ENCODE data around the gene DMGDH. TPM values are rescaled to one million over a fixed set of nuclear protein-coding genes. Genes with fewer than 3 reads are reported as not detected.

Gene DMGDH
- total RNA-seq, 1 donor: not detected

- Histone ChIP-seq H3K27me3 (ENCODE audit: insufficient read depth, low read length) (no peaks in the 10 kb centered on the region), H3K9me3 (ENCODE audit: low read depth, low read length) (no peaks in the 10 kb centered on the region), H3K4me1 (ENCODE audit: insufficient read depth, low read length) (no peaks in the 10 kb centered on the region), H3K4me3 (ENCODE audit: low read length) (no peak overlapping the region)
Measured at GRCh38 chr5:79008362-79008761, 61.1 kb downstream of the DMGDH start.

DNA sequence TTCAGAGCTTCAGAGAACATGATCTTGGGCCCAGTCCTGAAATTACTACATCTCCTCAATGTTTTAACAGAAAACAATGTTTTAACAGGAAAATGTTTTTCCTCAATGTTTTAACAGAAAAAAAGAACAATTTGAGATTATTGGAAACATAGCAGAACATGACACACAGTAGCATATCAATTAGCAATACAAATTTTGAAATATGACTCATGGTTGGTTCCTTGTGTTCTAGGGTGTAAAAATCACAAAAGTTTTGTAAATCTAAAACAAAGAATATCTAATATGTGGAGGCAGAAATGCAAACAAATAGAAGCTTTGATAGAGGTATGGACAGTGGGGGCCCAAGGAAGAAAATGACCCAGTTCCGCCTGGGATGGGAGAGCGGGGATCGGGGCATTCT is 61.6 kb downstream of the DMGDH start:
- Histone ChIP-seq H3K27me3 (ENCODE audit: insufficient read depth, low read length) (no peaks in the 10 kb centered on the region), H3K9me3 (ENCODE audit: low read depth, low read length) (no peaks in the 10 kb centered on the region), H3K4me3 (ENCODE audit: low read length) (no peak overlapping the region), H3K4me1 (ENCODE audit: insufficient read depth, low read length) (no peaks in the 10 kb centered on the region)

GRCh38 chr5:79005936-79006631 is 63.4 kb downstream of the DMGDH start:
- no peaks in the 10 kb centered on the region for H3K4me1 ChIP-seq (ENCODE audit: insufficient read depth, low read length)
- peaks cover 6% of the 10 kb centered on the region for H3K27me3 ChIP-seq (ENCODE audit: insufficient read depth, low read length)
- no peak overlapping the region for H3K4me3 ChIP-seq (ENCODE audit: low read length)
- H3K9me3 ChIP-seq (ENCODE audit: low read depth, low read length): no peaks in the 10 kb centered on the region

- no peaks in the 10 kb centered on the region for H3K9me3 ChIP-seq (ENCODE audit: low read depth, low read length)
- H3K4me1 ChIP-seq (ENCODE audit: insufficient read depth, low read length): no peaks in the 10 kb centered on the region
- H3K27me3 ChIP-seq (ENCODE audit: insufficient read depth, low read length): peaks cover 6% of the 10 kb centered on the region
- no peak overlapping the region for H3K4me3 ChIP-seq (ENCODE audit: low read length)
Measured at GRCh38 chr5:79005151-79005550, 64.3 kb downstream of the DMGDH start.

DNA sequence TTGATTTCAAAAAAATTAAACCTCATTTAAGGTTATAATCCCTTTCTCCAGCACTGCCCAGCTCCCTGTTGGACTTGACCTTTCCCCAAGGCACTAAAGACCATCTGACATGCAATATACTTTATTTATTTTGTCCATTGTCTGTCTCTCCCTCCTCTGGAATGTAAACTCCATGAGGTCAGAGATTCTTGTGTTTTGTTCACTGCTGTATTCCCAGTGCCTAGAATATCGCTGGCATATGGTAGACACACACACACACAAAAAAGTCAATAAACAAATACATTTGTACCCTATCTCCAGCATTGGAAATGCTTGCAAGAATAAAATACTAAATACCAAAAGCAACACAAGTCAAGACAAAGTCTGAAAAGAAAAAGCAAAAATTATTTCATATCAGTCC is 67.1 kb downstream of the DMGDH start:
- Histone ChIP-seq H3K9me3 (ENCODE audit: low read depth, low read length) (no peaks in the 10 kb centered on the region), H3K27me3 (ENCODE audit: insufficient read depth, low read length) (peaks cover 10% of the 10 kb centered on the region), H3K4me1 (ENCODE audit: insufficient read depth, low read length) (no peaks in the 10 kb centered on the region), H3K4me3 (ENCODE audit: low read length) (no peak overlapping the region)

DNA sequence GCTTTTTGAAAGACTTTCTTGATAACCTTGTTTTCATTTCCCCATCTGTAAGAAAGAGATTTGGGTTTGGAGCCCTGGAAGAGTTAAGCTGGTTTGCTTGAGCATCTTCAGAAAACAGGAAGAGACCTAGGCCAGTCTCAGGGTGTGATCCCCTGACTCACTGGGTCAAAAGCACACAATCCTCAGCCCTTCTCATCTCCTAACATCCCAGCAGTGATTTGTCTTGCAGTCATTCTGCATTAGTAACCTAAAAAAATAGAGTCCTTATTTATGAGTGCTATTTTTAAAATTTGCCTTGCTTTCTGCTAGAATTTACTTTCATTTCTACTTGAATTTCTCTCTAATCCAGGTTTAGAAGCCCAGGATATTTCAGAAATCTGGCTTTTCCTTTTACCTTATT is 68.0 kb downstream of the DMGDH start:
- Histone ChIP-seq H3K27me3 (ENCODE audit: insufficient read depth, low read length) (peaks cover 10% of the 10 kb centered on the region), H3K4me3 (ENCODE audit: low read length) (no peak overlapping the region), H3K4me1 (ENCODE audit: insufficient read depth, low read length) (no peaks in the 10 kb centered on the region), H3K9me3 (ENCODE audit: low read depth, low read length) (no peaks in the 10 kb centered on the region)

DNA sequence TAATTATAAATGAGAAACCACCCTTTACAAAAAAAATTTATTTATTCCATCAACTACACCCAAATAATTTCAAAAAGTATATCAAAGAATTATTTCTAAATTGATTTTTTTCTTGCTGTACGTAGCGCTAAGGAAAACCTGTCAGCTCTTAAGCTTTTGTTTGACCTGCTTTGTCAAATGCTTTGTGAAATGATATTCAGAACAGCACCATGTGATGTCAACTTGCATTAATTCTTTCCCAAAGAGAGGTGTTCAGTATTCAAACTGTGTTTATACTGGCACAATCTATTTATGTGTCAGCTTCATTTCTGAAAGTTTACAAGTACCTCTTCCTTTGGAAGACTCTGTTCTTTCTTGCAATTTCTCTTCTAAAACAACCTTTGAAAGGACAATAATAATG is 72.4 kb downstream of the DMGDH start:
- Histone ChIP-seq H3K4me3 (ENCODE audit: low read length) (no peak overlapping the region), H3K9me3 (ENCODE audit: low read depth, low read length) (no peaks in the 10 kb centered on the region), H3K27me3 (ENCODE audit: insufficient read depth, low read length) (peaks cover 4% of the 10 kb centered on the region), H3K4me1 (ENCODE audit: insufficient read depth, low read length) (no peaks in the 10 kb centered on the region)

GRCh38 chr5:78995521-78996007 is 73.9 kb downstream of the DMGDH start:
- Histone ChIP-seq H3K4me3 (ENCODE audit: low read length) (no peak overlapping the region), H3K9me3 (ENCODE audit: low read depth, low read length) (no peaks in the 10 kb centered on the region), H3K27me3 (ENCODE audit: insufficient read depth, low read length) (peaks cover 4% of the 10 kb centered on the region), H3K4me1 (ENCODE audit: insufficient read depth, low read length) (no peaks in the 10 kb centered on the region)

- Histone ChIP-seq H3K9me3 (ENCODE audit: low read depth, low read length) (no peaks in the 10 kb centered on the region), H3K27me3 (ENCODE audit: insufficient read depth, low read length) (peaks cover 3% of the 10 kb centered on the region), H3K4me3 (ENCODE audit: low read length) (no peak overlapping the region), H3K4me1 (ENCODE audit: insufficient read depth, low read length) (no peaks in the 10 kb centered on the region)
Measured at GRCh38 chr5:78993165-78993564, 76.3 kb downstream of the DMGDH start.

DNA sequence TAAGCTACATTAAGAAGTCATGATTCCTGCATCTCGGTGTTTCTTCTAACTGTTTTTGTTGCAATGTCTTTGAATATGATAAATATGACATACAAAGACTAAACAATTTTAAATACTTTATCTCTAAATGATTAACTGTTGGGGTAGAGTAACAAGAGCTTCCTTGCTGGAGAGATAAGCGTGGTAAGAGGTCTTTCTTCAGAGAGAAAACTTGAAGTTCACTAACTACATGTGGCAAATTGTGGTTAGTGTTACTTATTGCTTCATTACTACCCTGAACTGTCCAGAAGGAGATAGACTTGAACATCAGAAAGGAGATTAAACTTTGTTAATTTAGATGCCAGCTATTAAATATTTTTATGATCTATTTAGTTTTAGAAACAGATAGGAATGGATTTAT is 77.3 kb downstream of the DMGDH start:
- Histone ChIP-seq H3K9me3 (ENCODE audit: low read depth, low read length) (no peaks in the 10 kb centered on the region), H3K27me3 (ENCODE audit: insufficient read depth, low read length) (no peaks in the 10 kb centered on the region), H3K4me3 (ENCODE audit: low read length) (no peak overlapping the region), H3K4me1 (ENCODE audit: insufficient read depth, low read length) (no peaks in the 10 kb centered on the region)

- H3K9me3 ChIP-seq (ENCODE audit: low read depth, low read length): no peaks in the 10 kb centered on the region
- H3K4me3 ChIP-seq (ENCODE audit: low read length): no peak overlapping the region
- H3K27me3 ChIP-seq (ENCODE audit: insufficient read depth, low read length): no peaks in the 10 kb centered on the region
- H3K4me1 ChIP-seq (ENCODE audit: insufficient read depth, low read length): peaks cover 8% of the 10 kb centered on the region
Measured at GRCh38 chr5:78989080-78989479, 80.4 kb downstream of the DMGDH start.

DNA sequence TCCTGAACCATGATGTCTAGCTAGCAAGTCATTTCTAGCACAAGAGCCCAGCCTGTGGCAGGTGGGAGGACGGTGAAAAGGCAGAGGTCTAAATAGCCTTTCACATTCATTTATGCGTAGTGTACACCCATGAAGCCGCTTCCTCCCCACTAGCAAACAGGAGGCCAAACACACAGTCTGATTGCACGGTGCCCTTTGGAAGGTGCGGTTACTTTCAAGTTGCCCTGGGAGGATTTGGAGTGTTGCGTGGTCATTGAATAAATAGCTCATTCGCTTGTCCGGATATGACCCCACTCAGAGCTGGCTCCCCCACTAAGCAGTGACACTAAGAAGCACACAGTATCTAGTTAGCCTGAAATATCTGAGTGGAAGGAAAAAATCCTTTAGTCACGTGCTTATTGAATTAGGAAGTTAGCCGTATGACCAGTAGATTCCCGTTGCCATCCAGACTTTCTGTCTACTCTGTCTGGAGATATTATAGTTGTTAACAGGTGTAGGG is 83.7 kb downstream of the DMGDH start:
- H3K4me1 ChIP-seq (ENCODE audit: insufficient read depth, low read length): peaks cover 19% of the 10 kb centered on the region
- H3K27me3 ChIP-seq (ENCODE audit: insufficient read depth, low read length): no peaks in the 10 kb centered on the region
- peak overlapping the region; percentile 68 for H3K4me3 ChIP-seq (ENCODE audit: low read length)
- H3K9me3 ChIP-seq (ENCODE audit: low read depth, low read length): no peaks in the 10 kb centered on the region

DNA sequence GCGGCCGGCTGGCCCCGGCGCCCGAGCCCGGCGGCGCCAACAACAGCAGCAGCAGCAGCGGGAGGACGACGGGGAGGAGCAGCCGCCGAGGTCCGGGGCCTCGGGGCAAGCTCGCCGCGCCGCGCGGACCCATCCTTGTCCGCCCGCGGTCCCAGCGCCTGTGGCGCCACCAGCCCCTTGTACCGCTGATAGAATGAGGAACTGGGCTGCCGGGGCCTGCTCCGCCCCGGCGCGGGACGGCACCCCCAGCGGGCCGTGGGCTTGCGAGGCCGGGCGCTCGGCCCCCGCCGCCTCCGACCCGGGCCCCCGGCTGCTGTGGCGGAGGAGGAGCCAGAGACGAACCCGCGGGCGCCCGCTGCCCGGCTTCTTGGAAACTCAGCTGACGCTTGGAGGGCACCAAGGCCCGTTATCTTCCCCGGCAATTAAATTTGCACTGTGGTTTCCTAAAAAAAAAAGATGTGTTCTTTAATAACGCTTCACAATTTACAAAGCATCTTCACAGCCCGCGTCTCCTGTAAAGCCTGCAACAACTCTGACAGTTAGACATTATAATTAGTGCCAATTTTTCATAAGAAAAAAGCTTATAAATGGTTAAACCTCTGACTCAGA is 84.3 kb downstream of the DMGDH start, which contains the start of gene ARSB:
Gene ARSB, minus strand, starts transcription at position 195 of the 609 bp plus-strand sequence. Its CDS starts 62 bp downstream, at position 133.
- H3K4me3 ChIP-seq (ENCODE audit: low read length): peak within 1 kb of the TSS; percentile 68
- H3K4me1 ChIP-seq (ENCODE audit: insufficient read depth, low read length): peaks cover 19% of the 10 kb centered on the region
- H3K9me3 ChIP-seq (ENCODE audit: low read depth, low read length): no peaks in the 10 kb centered on the region
- H3K27me3 ChIP-seq (ENCODE audit: insufficient read depth, low read length): no peaks in the 10 kb centered on the region

DNA sequence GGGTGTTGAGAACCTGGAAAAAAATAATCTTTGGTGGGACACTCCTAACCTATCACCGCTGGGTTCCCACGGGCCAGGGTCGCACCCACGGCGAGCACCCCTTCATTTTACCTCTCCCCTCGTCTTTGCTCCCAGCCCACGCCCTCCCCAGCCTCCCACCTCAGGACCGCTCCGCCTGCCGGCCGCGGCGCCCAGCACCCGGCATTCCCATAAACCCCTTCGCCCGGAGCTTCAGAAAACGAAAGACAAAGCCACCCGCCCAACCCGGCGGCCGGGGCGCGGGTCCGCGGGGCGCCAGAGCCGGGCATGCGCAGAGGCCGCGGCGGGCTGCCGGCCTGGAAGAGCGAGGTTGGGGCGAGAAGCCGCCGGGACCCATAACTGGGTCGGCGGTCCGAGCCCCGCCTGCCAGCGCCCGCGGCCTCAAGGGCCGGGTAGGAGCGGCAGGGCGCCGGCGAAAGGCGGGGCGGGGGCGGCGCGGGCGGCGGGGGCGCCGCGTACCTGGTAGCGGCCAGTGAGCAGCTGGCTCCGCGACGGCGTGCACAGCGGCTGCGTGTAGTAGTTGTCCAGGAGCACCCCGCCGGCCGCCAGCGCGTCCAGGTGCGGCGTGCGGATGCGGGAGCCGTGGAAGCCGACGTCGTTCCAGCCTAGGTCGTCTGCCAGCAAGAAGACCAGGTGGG is 84.9 kb downstream of the DMGDH start:
- Histone ChIP-seq H3K4me1 (ENCODE audit: insufficient read depth, low read length) (peaks cover 21% of the 10 kb centered on the region), H3K27me3 (ENCODE audit: insufficient read depth, low read length) (no peaks in the 10 kb centered on the region), H3K4me3 (ENCODE audit: low read length) (peak overlapping the region; percentile 68), H3K9me3 (ENCODE audit: low read depth, low read length) (no peaks in the 10 kb centered on the region)
